Smooth muscle cell of trachea (primary cell): ENCODE data around the gene ZNF197. TPM values are rescaled to one million over a fixed set of nuclear protein-coding genes. Genes with fewer than 3 reads are reported as not detected.

ENCODE experiments used
- total RNA-seq: library from RNA; depleted of rRNA; stranded (reverse); fragments of >200 nt; gene quantifications from 2 replicates; pipeline ENCODE4 v1.2.1, GENCODE V29; 2014

The ZNF197 gene
- 19.1 and 23.0 TPM in 2 replicates for total RNA-seq

GRCh38 chr3:44624749-44625480 lies at the start of gene ZNF197:
TSS of gene ZNF197 (plus strand) at chr3:44625036. CDS start at chr3:44629155, 4,119 bp downstream.

GRCh38 chr3:44584646-44585501 lies 40.0 kb upstream of the ZNF197 start, which contains the start of gene ZNF660:
TSS of gene ZNF660 (plus strand) at chr3:44584964. CDS start at chr3:44594194, 9,230 bp downstream.

GRCh38 chr3:44648564-44649229 lies 23.9 kb downstream of the ZNF197 start, which contains the start of gene ZNF35:
TSS of gene ZNF35 (plus strand) at chr3:44648732. CDS start at chr3:44651068, 2,336 bp downstream.

Other genes starting within 250 kb of the ZNF197 start
- gene ZNF445, start 147.4 kb upstream of the ZNF197 start, total RNA-seq, result 9.9 and 10.5 TPM in 2 replicates
- gene ZKSCAN7, start 69.8 kb upstream of the ZNF197 start, total RNA-seq, result 9.0 and 11.1 TPM in 2 replicates
- 1.6 and 2.5 TPM in 2 replicates for gene ZNF660, start 40.1 kb upstream of the ZNF197 start, total RNA-seq
- 8.8 and 14.1 TPM in 2 replicates for gene ZNF35, start 23.7 kb downstream of the ZNF197 start, total RNA-seq
- gene ZNF502, start 87.6 kb downstream of the ZNF197 start, total RNA-seq, result 3.6 and 6.0 TPM in 2 replicates
- 6.3 and 7.6 TPM in 2 replicates for gene ZNF501, start 104.6 kb downstream of the ZNF197 start, total RNA-seq
- 17.7 and 26.5 TPM in 2 replicates for gene KIAA1143, start 136.6 kb downstream of the ZNF197 start, total RNA-seq
- gene KIF15, start 136.8 kb downstream of the ZNF197 start, total RNA-seq, result 1.3 and 19.1 TPM in 2 replicates
- 19.7 and 22.8 TPM in 2 replicates for gene TMEM42, start 236.9 kb downstream of the ZNF197 start, total RNA-seq
- gene TGM4, start 249.6 kb downstream of the ZNF197 start, total RNA-seq, result not detected in 2 replicates